Activated T-helper 2 cell treated with anti-CD3 and anti-CD28 coated beads, Interferon-gamma antibody, Interleukin-2, Interleukin-4, amounts not matched to agents 10 μg/mL and 5 μg/mL and 100 μg/mL, durations not matched to agents 14 hours and 24 hours and 36 hours (primary cell): ENCODE data around the gene CSNK1G3. TPM values are rescaled to one million over a fixed set of nuclear protein-coding genes. Genes with fewer than 3 reads are reported as not detected.
"Not testable (repeated sequence)": the region's sequence is repeated elsewhere in the genome, so short reads cannot be mapped to it uniquely, and the experiment has no call there.

Source experiments
- DNase-seq: peaks from one replicate; pipeline ENCODE4 v3.0.0; 2021; ENCODE audit warnings: low spot score
- H3K27ac Mint-ChIP-seq: one replicate; pipeline ENCODE4 v1.8.0; 2021; ENCODE audit warnings: mixed read lengths
- H3K27me3 Mint-ChIP-seq: one replicate; pipeline ENCODE4 v1.8.0; 2021; ENCODE audit warnings: low read depth, mixed read lengths
- H3K36me3 Mint-ChIP-seq: one replicate; pipeline ENCODE4 v1.8.0; 2021; ENCODE audit warnings: low read depth, mixed read lengths
- H3K4me1 Mint-ChIP-seq: one replicate; pipeline ENCODE4 v1.8.0; 2021; ENCODE audit warnings: low read depth, mixed read lengths
- H3K4me3 Mint-ChIP-seq: one replicate; pipeline ENCODE4 v1.8.0; 2021; ENCODE audit warnings: low read depth, mild to moderate bottlenecking, moderate library complexity, mixed read lengths
- H3K9me3 Mint-ChIP-seq: one replicate; pipeline ENCODE4 v1.8.0; 2021; ENCODE audit warnings: mixed read lengths
- intact Hi-C: fragments of 100-400 bp; cut with micrococcal nuclease; formaldehyde crosslinking; loops from one replicate; pipeline ENCODE4 v1.15.1; 2023
- total RNA-seq: library from RNA; stranded (reverse); gene quantifications from 2 replicates; pipeline ENCODE4 v1.2.3, GENCODE V29; 2022

The CSNK1G3 gene
- total RNA-seq, 1 donor from 2014 or later: 37.7 TPM

- intact Hi-C loops, H3K9me3 Mint-ChIP-seq, H3K4me3 Mint-ChIP-seq, H3K4me1 Mint-ChIP-seq, H3K27ac Mint-ChIP-seq, H3K36me3 Mint-ChIP-seq, DNase-seq: not testable (repeated sequence)
- peaks cover 13% of the 10 kb centered on the region for H3K27me3 Mint-ChIP-seq
Measured at GRCh38 chr5:123495211-123495610, 16.8 kb upstream of the CSNK1G3 start.

GRCh38 chr5:123496892-123497291 is 15.1 kb upstream of the CSNK1G3 start:
- no peak for DNase-seq
- Mint-ChIP-seq H3K4me3 (no peak overlapping the region), H3K9me3 (no peaks in the 10 kb centered on the region), H3K27ac (no peak overlapping the region), H3K4me1 (no peaks in the 10 kb centered on the region), H3K36me3 (no peaks in the 10 kb centered on the region), H3K27me3 (peaks cover 7% of the 10 kb centered on the region)
- intact Hi-C loops: no loop called here

- Mint-ChIP-seq H3K4me1 (peaks cover 3% of the 10 kb centered on the region), H3K27ac (no peak overlapping the region), H3K36me3 (no peaks in the 10 kb centered on the region), H3K4me3 (no peak overlapping the region), H3K9me3 (no peaks in the 10 kb centered on the region), H3K27me3 (peaks cover 5% of the 10 kb centered on the region)
- intact Hi-C loops: no loop called here
- no peak for DNase-seq
Measured at GRCh38 chr5:123500471-123500870, 11.5 kb upstream of the CSNK1G3 start.

GRCh38 chr5:123502120-123502519 is 9.9 kb upstream of the CSNK1G3 start:
- peaks cover 3% of the 10 kb centered on the region for H3K4me1 Mint-ChIP-seq
- intact Hi-C loops: no loop called here
- H3K36me3 Mint-ChIP-seq: no peaks in the 10 kb centered on the region
- H3K27me3 Mint-ChIP-seq: peaks cover 13% of the 10 kb centered on the region
- H3K27ac Mint-ChIP-seq: no peak overlapping the region
- H3K4me3 Mint-ChIP-seq: no peak overlapping the region
- no peaks in the 10 kb centered on the region for H3K9me3 Mint-ChIP-seq
- no peak for DNase-seq

GRCh38 chr5:123503299-123503698 is 8.7 kb upstream of the CSNK1G3 start:
- peaks cover 3% of the 10 kb centered on the region for H3K4me1 Mint-ChIP-seq
- H3K4me3 Mint-ChIP-seq: no peak overlapping the region
- H3K27ac Mint-ChIP-seq: no peak overlapping the region
- intact Hi-C loops: no loop called here
- peaks cover 17% of the 10 kb centered on the region for H3K27me3 Mint-ChIP-seq
- no peak for DNase-seq
- no peaks in the 10 kb centered on the region for H3K36me3 Mint-ChIP-seq
- no peaks in the 10 kb centered on the region for H3K9me3 Mint-ChIP-seq

- no peak for DNase-seq
- Mint-ChIP-seq H3K27me3 (peaks cover 17% of the 10 kb centered on the region), H3K4me1 (peaks cover 4% of the 10 kb centered on the region), H3K4me3 (no peak overlapping the region), H3K27ac (no peak overlapping the region), H3K9me3 (no peaks in the 10 kb centered on the region), H3K36me3 (no peaks in the 10 kb centered on the region)
- intact Hi-C loops: no loop called here
Measured at GRCh38 chr5:123505633-123506032, 6.3 kb upstream of the CSNK1G3 start.

- H3K9me3 Mint-ChIP-seq: no peaks in the 10 kb centered on the region
- H3K4me3 Mint-ChIP-seq: no peak overlapping the region
Measured at GRCh38 chr5:123508441-123508840, 3.5 kb upstream of the CSNK1G3 start.

GRCh38 chr5:123511290-123511647 is 708 bp upstream of the CSNK1G3 start:
- Mint-ChIP-seq H3K27ac (peak overlapping the region; percentile 96), H3K27me3 (peaks cover 7% of the 10 kb centered on the region), H3K4me3 (peak overlapping the region; percentile 88), H3K36me3 (peaks cover 12% of the 10 kb centered on the region), H3K4me1 (peaks cover 37% of the 10 kb centered on the region), H3K9me3 (no peaks in the 10 kb centered on the region)
- no peak for DNase-seq
- intact Hi-C loops: no loop called here

More at GRCh38 chr5:123508441-123508840, 3.5 kb upstream of the CSNK1G3 start:
- Mint-ChIP-seq H3K27ac (no peak overlapping the region), H3K27me3 (peaks cover 17% of the 10 kb centered on the region), H3K4me1 (peaks cover 14% of the 10 kb centered on the region), H3K36me3 (no peaks in the 10 kb centered on the region)
- DNase-seq: no peak
- intact Hi-C loops: no loop called here

GRCh38 chr5:123512611-123513461 is 859 bp downstream of the CSNK1G3 start:
- intact Hi-C loops: loop anchor here (1.0 to 2.0 kb wide), 5 partner anchors 53 to 98 kb away; partner anchors contain the start of gene CEP120
- peaks cover 16% of the 10 kb centered on the region for H3K36me3 Mint-ChIP-seq
- peaks cover 2% of the 10 kb centered on the region for H3K27me3 Mint-ChIP-seq
- no peaks in the 10 kb centered on the region for H3K9me3 Mint-ChIP-seq
- H3K27ac Mint-ChIP-seq: peak overlapping the region; percentile 93
- H3K4me3 Mint-ChIP-seq: peak overlapping the region; percentile 95
- H3K4me1 Mint-ChIP-seq: peaks cover 45% of the 10 kb centered on the region
- peak; percentile 24 for DNase-seq

- Mint-ChIP-seq H3K36me3 (peaks cover 23% of the 10 kb centered on the region), H3K27ac (peak overlapping the region; percentile 8), H3K4me3 (peak overlapping the region; percentile 18), H3K27me3 (no peaks in the 10 kb centered on the region), H3K9me3 (no peaks in the 10 kb centered on the region), H3K4me1 (peaks cover 56% of the 10 kb centered on the region)
- intact Hi-C loops: loop anchor here (1.0 kb wide), 1 partner anchor 35 kb away; no protein-coding TSS in a partner anchor
- DNase-seq: no peak
Measured at GRCh38 chr5:123514615-123515355, 2.8 kb downstream of the CSNK1G3 start.

GRCh38 chr5:123515904-123516303 is 3.9 kb downstream of the CSNK1G3 start:
- no peak for DNase-seq
- intact Hi-C loops: loop anchor here (1.0 kb wide), 3 partner anchors 11 to 95 kb away; no protein-coding TSS in a partner anchor
- Mint-ChIP-seq H3K4me3 (peak overlapping the region; percentile 22), H3K27ac (peak overlapping the region; percentile 56), H3K9me3 (no peaks in the 10 kb centered on the region), H3K27me3 (no peaks in the 10 kb centered on the region), H3K4me1 (peaks cover 54% of the 10 kb centered on the region), H3K36me3 (peaks cover 23% of the 10 kb centered on the region)

- intact Hi-C loops: no loop called here
- DNase-seq: no peak
- Mint-ChIP-seq H3K27ac (no peak overlapping the region), H3K4me3 (no peak overlapping the region), H3K36me3 (peaks cover 23% of the 10 kb centered on the region), H3K27me3 (no peaks in the 10 kb centered on the region), H3K9me3 (no peaks in the 10 kb centered on the region), H3K4me1 (peaks cover 49% of the 10 kb centered on the region)
Measured at GRCh38 chr5:123517476-123517875, 5.5 kb downstream of the CSNK1G3 start.

GRCh38 chr5:123518111-123518510 is 6.1 kb downstream of the CSNK1G3 start:
- no peaks in the 10 kb centered on the region for H3K9me3 Mint-ChIP-seq
- no peak overlapping the region for H3K27ac Mint-ChIP-seq
- no peak for DNase-seq
- H3K27me3 Mint-ChIP-seq: no peaks in the 10 kb centered on the region
- no peak overlapping the region for H3K4me3 Mint-ChIP-seq
- H3K4me1 Mint-ChIP-seq: peaks cover 51% of the 10 kb centered on the region
- H3K36me3 Mint-ChIP-seq: peaks cover 23% of the 10 kb centered on the region
- intact Hi-C loops: no loop called here
